Stimulated activated CD8-positive, alpha-beta memory T cell treated with anti-CD3 and anti-CD28 coated beads, Interleukin-4, amount 100 ng/mL, for 24 hours (primary cell): ENCODE results near the gene SLC29A2.

Experiments used
- DNase-seq: peaks from one replicate; pipeline ENCODE4 v3.0.0-alpha.2; 2020; ENCODE audit warnings: low read depth

SLC29A2 gene

GRCh38 chr11:66371627-66372415, at the start of gene SLC29A2:
SLC29A2 (minus strand) TSS chr11:66371760; CDS start chr11:66371591, 169 bp downstream.
- peak; percentile 71 for DNase-seq

- DNase-seq, result no peak
Observed at GRCh38 chr11:66420671-66421476, 49.3 kb upstream of the SLC29A2 start, which contains the start of gene NPAS4. NPAS4 (plus strand) TSS chr11:66421035; CDS start chr11:66421180, 145 bp downstream.

- no peak for DNase-seq
Observed at GRCh38 chr11:66419825-66420224, 48.3 kb upstream of the SLC29A2 start.

GRCh38 chr11:66418986-66419308, 47.4 kb upstream of the SLC29A2 start:
- no peak for DNase-seq

GRCh38 chr11:66418168-66418985, 46.8 kb upstream of the SLC29A2 start:
- peak; percentile 52 for DNase-seq

GRCh38 chr11:66417000-66417399, 45.4 kb upstream of the SLC29A2 start:
- DNase-seq, result no peak

- no peak for DNase-seq
Observed at GRCh38 chr11:66415423-66415822, 43.9 kb upstream of the SLC29A2 start.

- no peak for DNase-seq
Observed at GRCh38 chr11:66414120-66414934, 42.8 kb upstream of the SLC29A2 start.

GRCh38 chr11:66413167-66413566, 41.6 kb upstream of the SLC29A2 start:
- DNase-seq, result no peak

- no peak for DNase-seq
Observed at GRCh38 chr11:66412110-66412509, 40.5 kb upstream of the SLC29A2 start.

GRCh38 chr11:66411323-66411722, 39.8 kb upstream of the SLC29A2 start:
- no peak for DNase-seq

GRCh38 chr11:66410191-66410590, 38.6 kb upstream of the SLC29A2 start:
- DNase-seq, result no peak

GRCh38 chr11:66409226-66409625, 37.7 kb upstream of the SLC29A2 start:
- no peak for DNase-seq

GRCh38 chr11:66408488-66409214, 37.1 kb upstream of the SLC29A2 start:
- DNase-seq, result peak; percentile 88

GRCh38 chr11:66407651-66408050, 36.1 kb upstream of the SLC29A2 start:
- DNase-seq, result no peak

GRCh38 chr11:66393954-66394353, 22.4 kb upstream of the SLC29A2 start:
- DNase-seq, result no peak

GRCh38 chr11:66391322-66391721, 19.8 kb upstream of the SLC29A2 start:
- no peak for DNase-seq

- peak; percentile 59 for DNase-seq
Observed at GRCh38 chr11:66388780-66389386, 17.3 kb upstream of the SLC29A2 start.

GRCh38 chr11:66386171-66387069, 14.9 kb upstream of the SLC29A2 start:
- DNase-seq, result peak; percentile 73
